IPS DF 4.7 (cell line): ENCODE data around the gene PCDH9.
"Not testable (repeated sequence)": the region's sequence is repeated elsewhere in the genome, so short reads cannot be mapped to it uniquely, and the experiment has no call there.

Experiments used
- DNase-seq: peaks from one replicate; pipeline ENCODE4 v3.0.0-alpha.2; 2013; ENCODE audit warnings: low spot score; ENCODE audit errors: extremely low read depth

The PCDH9 gene

DNA sequence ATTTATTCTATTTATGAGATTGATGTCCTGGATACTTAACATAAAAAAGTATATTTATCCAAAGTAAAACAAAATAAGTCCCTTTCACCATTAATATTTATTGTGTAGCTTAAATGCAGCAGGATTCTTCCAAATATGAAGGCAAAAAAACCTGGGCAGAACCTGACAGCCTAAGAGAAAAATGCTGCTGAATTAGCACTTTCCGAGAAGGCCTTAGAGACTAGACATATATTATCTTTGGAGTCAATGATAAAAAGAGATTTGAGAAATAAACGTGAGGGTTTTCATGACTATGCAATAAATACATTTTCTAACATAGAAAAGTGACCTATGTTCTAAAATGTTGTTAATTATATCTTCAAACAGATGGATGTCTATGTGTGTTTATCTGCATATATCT lies 566.9 kb downstream of the PCDH9 start:
- no peak for DNase-seq

DNA sequence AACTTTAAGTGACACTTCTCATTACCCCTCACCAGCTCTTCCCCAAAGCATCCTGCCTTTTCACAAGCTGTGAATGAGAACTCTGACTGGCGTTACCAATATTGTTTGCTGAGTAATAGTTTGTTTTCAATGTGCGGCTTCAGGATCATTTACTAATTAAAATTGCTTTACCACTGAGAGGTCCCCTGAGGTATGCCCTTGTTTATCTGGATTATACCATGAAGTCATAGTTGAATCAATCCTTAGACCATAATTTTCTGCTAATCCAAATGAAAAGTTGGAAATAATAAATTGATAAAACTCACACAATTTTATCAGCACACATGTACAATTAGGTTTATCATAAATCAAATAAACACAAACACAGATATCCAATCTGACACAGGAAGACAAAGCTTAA lies 568.8 kb downstream of the PCDH9 start:
- DNase-seq = no peak

DNA sequence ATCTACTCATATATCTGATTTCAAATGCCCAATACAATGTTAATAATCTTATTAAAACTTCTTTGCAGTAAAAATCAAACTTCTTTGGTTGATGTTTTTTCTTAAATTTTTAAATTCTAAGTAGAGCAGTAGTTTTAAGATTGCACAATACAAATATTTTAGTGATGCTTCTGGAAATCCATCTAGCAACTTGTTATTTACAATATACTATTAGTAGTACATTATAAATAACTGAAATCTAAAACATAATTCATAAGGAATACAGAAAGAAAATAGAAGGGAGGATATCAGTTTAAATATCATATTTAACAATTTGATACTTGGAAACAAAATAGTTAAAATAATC lies 569.7 kb downstream of the PCDH9 start:
- DNase-seq = no peak

DNA sequence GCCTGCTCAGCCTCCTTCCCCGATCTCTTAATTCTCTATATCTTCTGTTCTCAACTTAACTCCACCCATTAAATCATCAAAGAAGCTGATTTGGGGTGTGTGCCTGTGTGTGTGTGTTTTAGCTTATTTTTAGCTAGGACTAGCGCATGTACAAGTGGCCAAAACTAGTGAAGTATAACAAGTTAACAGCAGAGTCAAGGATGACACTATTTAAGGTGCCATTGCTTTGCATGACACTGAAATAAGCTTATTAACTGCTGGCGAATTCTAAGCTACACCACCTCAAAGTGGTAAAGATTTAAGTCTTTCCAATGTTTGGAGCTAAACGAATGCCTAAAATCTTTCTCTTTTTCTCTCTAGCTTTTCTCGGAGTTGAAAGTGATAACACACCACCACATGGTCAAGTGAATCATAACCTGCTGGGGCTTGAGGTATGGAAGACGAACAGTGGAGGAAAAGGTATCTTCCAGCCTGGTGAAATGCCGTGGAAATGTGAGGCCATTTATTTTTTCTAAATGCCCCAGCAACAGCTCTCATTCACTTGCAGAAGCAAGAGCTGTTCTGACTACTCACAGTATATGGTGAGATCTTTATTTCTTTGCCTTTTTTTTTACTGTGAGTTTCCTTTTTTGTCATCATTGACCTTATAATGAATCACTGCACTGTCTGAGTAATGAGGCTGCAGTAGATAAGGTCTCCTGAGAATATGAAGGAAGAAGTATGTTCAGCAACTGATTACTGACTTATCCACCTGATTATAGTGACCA lies 570.3 kb downstream of the PCDH9 start:
- no peak for DNase-seq

DNA sequence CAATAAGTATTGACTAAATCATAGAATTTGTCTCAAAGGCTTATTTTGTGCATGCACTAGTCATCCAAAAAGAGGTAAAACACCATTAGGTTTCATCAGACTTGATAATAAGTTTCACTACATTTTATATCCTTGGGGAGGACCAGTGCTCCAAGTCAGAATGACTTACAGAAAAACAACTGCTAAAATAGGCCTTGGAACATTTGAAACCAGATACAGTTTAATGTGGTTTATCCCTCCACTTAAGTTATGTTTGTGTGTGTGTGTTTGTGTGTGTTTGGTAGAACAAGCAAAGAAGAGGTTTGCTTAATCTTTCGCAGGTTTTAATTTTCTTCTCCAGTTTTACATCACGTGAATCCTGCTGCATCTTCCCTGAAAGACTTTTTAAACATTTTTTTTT lies 570.9 kb downstream of the PCDH9 start:
- DNase-seq = no peak

DNA sequence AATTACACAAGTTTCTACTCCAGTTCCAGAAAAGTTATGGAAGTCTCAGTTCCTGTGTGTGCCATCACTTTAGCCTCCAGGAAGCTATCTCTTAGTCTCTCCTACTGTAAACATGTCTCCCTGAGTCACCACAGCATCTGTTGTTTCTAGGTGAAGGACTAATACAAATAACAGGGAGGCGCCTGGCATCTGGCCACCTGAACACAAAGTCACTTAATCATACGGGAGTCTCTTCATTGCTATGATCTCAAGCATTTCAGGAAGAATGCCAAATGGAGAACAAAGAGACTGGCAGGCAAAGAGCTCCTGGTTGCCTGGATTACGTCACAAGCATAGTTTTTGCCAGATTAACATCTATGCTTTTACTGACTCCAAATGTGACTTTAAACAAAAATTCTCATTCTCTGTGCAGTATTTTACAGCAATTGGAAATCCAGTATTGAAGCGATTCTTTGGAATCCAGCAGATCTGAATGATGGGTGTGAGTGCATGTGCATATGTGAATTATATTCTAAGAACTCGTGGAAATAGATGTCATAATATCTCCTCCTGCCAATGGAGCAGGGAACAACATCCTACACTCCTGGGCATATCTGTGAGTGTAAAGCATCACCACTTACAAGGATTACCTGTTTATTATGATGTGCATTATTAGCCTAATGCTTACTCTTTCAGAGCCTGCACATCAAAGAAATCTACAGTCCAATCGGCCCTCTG lies 572.8 kb downstream of the PCDH9 start:
- no peak for DNase-seq

DNA sequence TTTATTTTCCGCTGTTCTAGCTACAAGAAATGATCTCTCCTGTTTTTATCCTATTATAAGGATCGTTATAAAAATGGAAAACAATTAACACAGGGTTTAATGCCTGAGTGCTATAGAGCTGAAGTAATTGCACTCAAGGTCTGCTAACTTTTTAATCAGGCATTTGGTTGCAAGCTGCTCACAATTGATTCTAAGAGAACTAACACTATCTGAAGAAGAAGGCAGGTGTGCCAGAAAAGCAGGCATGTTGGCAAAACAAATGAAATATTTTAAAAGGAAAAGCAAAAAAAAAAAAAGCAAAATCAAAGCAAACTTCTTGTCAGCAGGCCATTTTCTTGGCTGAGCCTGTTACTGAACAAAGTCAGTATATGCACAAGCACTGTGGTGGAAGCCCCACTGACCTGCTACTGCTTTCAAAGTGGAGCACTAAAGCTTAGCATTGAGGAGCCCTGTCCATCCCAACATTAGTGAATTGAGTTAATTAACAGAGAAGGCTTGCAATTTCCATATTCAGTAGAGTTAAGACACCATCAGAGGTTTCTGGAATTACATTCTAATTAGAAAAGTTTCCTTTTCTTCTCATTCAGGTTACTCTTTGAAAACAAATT lies 574.2 kb downstream of the PCDH9 start:
- no peak for DNase-seq

DNA sequence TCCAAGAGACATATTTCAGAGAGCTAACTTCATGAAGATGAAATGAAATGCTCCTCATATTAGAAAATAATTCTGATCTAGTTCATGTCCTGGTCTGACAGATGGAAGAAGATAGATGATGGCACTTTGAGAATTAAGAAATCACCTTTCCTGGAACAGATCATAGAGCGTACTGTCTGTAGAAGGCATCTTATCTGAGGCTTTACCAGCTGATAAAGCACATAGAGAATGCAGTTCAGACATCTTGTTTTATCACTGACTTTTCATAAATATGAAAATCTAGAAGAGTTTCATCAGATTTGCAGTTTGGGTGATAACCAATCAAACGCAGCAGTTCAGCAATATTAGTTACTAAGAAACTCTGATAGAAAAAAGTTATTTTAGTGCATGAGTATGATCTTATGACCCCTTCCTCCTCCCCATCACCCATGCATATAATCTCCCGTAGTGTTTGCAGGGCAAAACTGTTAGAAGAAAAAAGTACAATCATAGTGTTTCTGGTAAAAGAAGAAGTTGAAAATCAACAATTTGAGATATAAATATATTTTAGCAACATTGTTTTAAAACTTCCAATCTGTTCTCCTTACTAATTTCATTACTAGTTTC lies 585.2 kb downstream of the PCDH9 start:
- DNase-seq = no peak

DNA sequence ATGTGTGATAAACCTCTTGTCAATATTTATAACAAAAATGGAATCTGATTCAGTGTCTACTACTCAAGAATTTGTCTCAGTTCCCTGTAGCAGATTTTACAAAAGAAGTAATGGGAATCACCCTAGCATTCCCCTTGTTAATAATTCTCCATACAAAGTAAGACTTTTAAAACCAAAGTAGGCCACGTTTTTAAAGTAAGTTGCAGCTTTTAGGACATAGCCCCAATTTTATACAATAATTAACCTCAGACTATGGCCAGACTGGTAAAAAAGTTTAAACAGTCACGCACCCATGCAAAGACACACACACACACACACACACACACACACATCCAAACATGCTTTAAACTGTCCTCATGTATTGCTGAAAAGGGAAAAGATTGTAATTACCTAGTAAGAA lies 589.9 kb downstream of the PCDH9 start:
- DNase-seq = no peak

DNA sequence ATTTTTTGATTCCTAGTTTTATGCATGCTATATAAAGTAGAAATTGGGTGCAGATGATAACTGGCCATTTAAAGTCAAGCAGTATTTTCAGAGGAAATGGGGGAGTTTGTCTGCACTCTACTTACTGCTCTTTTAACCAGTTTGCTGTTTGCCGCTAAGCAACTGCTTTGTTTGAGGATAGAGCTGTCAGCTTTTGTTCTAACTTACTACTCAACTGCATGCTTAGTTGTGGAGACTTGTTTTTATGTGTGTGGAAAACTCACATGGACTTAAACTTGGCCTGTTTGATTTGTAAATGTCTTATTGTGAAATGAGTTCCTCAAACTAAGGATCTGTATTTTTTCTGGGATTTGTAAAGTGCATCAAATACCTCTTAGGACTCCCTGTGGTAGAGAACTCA lies 591.1 kb downstream of the PCDH9 start:
- DNase-seq = no peak

DNA sequence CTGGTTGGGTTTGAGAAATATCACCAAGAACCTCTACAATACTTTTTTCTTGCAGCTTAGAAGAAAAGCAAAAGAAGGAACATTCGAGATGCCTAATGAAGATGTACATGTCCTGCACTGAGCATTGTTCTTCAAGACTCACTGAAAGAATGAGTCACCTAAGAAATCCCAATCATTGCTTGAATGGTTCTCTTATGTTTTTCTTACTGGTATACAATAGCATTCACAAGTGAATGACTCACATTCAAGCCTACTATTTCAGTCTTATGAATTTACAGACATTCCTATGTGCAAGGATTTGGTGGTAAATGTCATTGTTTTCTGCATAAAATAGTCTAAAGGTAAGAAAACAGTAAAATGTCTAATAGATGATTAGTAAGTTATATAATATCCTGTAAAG lies 594.6 kb downstream of the PCDH9 start:
- no peak for DNase-seq

DNA sequence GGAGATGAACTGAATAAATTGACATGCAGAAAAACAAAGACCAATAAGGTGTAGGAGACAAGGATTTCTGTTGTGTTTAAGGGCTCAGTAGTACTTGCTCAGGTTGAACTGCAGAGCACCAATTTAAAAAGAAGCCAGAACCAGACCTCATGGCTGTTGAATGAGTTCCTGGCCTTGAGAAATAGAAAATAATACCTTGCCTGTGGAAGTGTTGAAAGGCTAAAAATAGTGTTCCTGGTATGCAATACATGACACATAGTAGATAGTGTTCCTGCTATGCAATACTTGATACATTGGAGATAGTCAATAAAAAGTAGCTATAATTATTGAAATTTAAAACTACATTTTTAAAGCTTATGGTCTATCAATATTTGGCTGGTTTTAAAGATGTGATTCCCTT lies 595.8 kb downstream of the PCDH9 start:
- no peak for DNase-seq

DNA sequence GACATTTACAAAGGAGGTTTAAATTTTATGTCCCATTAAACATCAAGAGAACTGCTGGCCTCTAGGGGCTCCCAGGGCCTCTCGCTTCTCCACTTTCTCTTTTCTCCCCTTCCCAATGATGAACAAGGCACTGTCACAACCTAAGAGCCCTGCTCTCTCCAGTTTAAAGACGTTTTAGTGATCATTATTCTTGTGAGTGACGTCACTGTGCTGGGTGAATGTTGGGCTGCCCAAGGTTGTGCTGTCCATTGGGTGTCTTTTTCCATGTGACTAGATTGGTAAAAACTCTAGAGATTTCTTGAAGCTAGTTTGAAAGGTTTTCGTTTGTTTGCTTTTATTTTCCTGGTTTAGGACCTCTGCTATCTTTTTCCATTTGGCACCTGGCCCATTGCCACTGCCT lies 602.6 kb downstream of the PCDH9 start:
- no peak for DNase-seq

DNA sequence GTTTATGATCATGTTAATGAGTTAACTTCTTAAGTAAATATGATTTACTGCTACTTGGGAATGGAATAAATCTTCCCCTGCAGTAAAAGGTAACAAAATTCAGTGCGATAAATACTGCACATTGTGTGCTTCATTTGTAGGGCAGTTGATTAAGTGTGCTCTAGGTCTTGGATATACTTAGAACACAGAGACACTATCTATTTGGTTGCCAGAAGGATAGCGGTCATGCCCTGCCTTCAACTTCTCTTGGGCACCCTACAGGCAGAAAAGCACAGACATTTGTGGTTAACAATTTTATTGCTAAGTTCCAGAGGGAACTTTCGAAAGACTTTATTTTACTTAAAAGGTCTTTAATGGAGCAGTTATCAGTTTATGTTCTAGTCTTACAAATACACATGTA lies 605.8 kb downstream of the PCDH9 start:
- DNase-seq = no peak

DNA sequence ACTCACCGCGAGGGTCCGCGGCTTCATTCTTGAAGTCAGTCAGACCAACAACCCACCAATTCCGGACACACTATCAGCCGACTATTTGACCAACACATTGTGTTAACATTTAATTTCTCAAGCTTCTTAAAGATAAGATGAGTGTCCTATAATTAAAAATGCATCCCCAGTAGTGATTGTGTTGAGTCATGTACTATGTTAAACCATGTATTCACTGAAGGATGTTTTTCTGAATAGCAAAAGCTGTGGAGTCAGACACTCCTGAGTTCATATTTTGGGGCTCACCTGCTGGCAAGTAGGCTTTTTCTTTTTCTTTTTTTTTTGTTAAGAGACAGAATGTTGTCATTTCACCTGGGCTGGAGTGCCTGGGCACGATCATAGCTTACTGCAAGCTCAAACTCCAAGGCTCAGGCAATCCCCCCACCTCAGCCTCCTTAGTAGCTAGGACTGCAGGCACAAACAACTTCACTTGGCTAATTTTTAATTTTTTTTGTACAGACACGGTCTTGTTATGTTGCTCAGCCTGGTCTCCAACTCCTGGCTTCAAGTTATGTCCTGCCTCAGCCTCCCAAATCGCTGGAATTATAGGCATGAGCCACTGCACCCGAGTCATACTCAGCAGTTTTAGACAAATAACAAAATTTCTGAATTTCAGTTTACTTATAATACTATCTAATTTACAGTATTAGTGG lies 606.9 kb downstream of the PCDH9 start:
- DNase-seq = no peak

DNA sequence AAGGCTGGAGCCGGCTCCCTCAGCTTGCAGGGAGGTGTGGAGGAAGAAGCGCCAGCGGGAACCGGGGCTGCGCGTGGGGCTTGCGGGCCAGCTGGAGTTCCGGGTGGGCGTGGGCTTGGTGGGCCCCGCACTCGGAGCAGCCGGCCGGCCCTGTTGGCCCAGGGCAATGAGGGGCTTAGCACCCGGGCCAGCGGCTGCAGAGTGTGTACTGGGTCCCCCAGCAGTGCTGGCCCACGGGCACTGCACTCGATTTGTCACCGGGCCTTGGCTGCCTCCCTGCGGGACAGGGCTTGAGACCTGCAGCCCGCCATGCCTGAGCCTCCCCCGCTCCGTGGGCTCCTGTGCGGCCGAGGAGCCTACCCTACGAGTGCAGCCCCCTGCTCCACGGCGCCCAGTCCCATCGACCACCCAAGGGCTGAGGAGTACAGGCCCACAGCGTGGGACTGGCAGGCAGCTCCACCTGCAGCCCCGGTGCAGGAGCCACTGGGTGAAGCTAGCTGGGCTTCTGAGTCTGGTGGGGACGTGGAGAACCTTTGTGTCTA lies 608.2 kb downstream of the PCDH9 start:
- DNase-seq = not testable (repeated sequence)

DNA sequence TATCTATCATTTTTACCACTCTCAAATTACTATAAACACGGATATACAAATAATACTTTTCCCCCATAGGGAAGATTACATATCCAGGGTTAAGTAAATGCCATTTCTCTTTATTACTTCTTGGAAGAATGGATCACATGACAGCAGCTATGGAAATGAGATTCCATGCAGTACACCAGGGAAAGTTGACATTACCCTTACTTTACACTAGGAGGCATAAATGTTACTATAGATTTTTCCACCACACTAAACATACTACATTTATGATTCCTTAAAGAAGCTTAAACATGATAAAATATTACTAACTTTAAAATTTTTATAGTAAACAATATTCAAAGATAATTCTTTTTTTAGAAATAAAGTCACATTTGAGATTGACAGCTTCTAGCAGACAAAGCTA lies 611.4 kb downstream of the PCDH9 start:
- DNase-seq = no peak

DNA sequence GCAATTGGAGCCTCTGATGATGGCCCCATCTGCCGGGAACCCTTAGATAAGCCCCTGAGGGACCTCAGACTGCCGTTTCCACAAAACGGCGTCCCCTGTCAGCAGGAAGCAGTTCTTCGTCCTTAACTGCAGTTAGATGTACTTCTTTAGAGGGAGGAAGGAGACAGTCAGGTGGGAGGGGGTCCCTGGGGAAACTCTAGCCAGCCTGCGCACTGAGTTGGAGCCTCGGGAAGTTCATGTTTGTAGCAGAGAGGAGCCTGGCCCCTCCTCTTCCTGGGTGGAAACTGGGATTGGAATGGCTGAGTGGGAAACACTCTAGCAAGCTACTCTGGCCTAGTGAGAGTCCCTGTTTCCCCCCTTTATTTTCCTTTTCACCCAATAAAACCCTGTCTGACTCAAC lies 612.4 kb downstream of the PCDH9 start:
- DNase-seq = no peak

DNA sequence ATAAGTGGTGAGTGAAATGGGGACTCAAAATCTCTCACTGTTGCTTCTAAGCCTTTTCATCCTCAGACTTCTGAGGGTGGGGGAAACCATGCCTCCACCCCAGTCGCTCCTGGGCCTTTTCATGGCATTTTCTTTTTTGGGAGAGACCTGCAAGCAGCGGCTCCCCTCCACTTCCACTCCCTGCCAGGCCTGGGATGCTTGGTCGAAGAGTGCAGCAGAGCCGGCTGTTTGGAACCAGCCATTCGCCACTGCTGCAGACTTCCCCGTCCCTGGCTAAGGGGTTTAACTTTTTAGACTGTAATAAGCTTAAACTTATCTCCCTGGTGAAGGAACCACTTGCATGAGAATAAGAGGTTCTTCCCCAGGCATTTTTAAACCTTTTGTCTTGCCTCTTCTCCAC lies 617.2 kb downstream of the PCDH9 start:
- no peak for DNase-seq

DNA sequence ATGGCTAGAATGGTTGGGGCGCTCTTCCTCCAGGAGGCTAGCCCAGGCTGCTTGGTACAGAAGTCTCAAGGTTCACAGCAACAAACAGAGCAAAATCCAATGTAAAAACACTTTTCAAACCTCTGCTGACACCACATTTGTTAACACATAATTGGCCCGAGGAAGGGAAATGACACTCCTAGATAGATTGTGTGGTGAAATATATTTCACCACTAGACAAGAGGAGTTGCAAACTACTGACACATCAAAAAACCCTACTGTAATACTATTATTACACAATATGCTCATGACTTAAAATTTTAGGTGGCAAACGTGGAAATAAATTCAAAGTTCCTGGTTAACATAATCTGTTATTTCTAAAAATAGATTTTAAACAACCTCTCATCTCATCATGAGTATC lies 643.6 kb downstream of the PCDH9 start:
- DNase-seq = no peak

DNA sequence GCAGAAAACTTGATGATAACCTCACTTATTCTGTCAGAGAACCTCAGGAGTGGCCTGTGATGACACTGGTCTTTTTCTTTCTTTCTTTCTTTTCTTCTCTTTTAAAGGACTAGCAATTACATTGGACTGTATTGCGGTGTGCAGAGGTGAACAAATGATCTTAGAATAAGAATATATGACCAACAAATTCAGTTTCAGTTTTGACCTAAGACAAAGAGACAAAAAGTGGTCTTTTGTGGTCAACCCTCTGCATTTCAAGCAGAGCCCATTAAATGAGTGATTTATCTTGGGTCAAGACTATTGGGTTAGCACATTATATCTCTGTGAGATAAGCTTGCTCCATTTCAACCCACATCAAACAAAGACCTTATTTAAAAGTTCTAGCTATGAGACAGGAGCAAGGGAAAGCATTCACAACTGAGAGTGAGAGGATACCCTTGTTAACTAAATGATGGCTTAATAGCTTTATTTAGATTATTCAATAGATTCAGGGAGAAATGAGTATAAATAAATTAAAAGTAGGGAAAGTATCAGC lies 644.4 kb downstream of the PCDH9 start:
- DNase-seq = no peak
